ENCODE data around the gene HSBP1. TPM values are rescaled to one million over a fixed set of nuclear protein-coding genes. Genes with fewer than 3 reads are reported as not detected.

The HSBP1 gene
- total and polyA plus RNA-seq, 2 donors (not counting 1 experiment from before 2014, with no cell fraction given), result 135 to 184 TPM

GRCh38 chr16:83779886-83780285 lies 27.9 kb upstream of the HSBP1 start:
- Histone ChIP-seq H3K27me3 (ENCODE audit: control insufficient read depth, insufficient read depth, low read length) (no peaks in the 10 kb centered on the region), H3K4me2 (ENCODE audit: extremely low read depth, insufficient read depth, low read length) (no peak overlapping the region), H3K27ac (ENCODE audit: insufficient read depth, low read length) (no peak overlapping the region), H3K9ac (ENCODE audit: insufficient read depth, low read length) (no peak overlapping the region), H2AFZ (ENCODE audit: low read length) (no peak overlapping the region), H3K36me3 (ENCODE audit: control insufficient read depth, insufficient read depth, low read length) (no peaks in the 10 kb centered on the region), H3K9me3 (ENCODE audit: control insufficient read depth, insufficient read depth, low read depth, low read length) (no peaks in the 10 kb centered on the region), H4K20me1 (ENCODE audit: control insufficient read depth, extremely low read depth, insufficient read depth, low read length) (no peaks in the 10 kb centered on the region), H3K79me2 (ENCODE audit: control insufficient read depth, insufficient read depth, low read length) (no peaks in the 10 kb centered on the region), H3K4me1 (ENCODE audit: control insufficient read depth, extremely low read depth, insufficient read depth, low read length) (no peaks in the 10 kb centered on the region), H3K4me3 (replicated peaks in 1 of 4; ENCODE audit: control extremely low read depth in 1 of 4, insufficient read depth in 1 of 4, low read depth in 3 of 4, low read length in 4 of 4) (no peak overlapping the region)
- DNase-seq (ENCODE audit: low read depth in 2 of 2), result peak; percentile 66 to 76
- TF ChIP-seq EZH2 (IDR thresholded peaks at IDR 0.05; ENCODE audit: low read length, missing control alignments) (no peak), CTCF (conservative IDR thresholded peaks at IDR 0.05 in 1 of 2, IDR thresholded peaks at IDR 0.05 in 1 of 2; ENCODE audit: low read depth in 1 of 2, low read length in 2 of 2) (no peak)

- DNase-seq (ENCODE audit: low read depth in 2 of 2), result no peak
- H3K27me3 ChIP-seq (ENCODE audit: control insufficient read depth, insufficient read depth, low read length), result no peaks in the 10 kb centered on the region
- no peaks in the 10 kb centered on the region for H3K36me3 ChIP-seq (ENCODE audit: control insufficient read depth, insufficient read depth, low read length)
- no peak overlapping the region for H3K4me2 ChIP-seq (ENCODE audit: extremely low read depth, insufficient read depth, low read length)
- no peak overlapping the region for H3K9ac ChIP-seq (ENCODE audit: insufficient read depth, low read length)
- no peak for TF ChIP-seq EZH2 (IDR thresholded peaks at IDR 0.05; ENCODE audit: low read length, missing control alignments)
- TF ChIP-seq CTCF (conservative IDR thresholded peaks at IDR 0.05 in 1 of 2, IDR thresholded peaks at IDR 0.05 in 1 of 2; ENCODE audit: low read depth in 1 of 2, low read length in 2 of 2), result no peak
- no peak overlapping the region for H2AFZ ChIP-seq (ENCODE audit: low read length)
- H3K9me3 ChIP-seq (ENCODE audit: control insufficient read depth, insufficient read depth, low read depth, low read length), result no peaks in the 10 kb centered on the region
- H3K27ac ChIP-seq (ENCODE audit: insufficient read depth, low read length), result no peak overlapping the region
- no peaks in the 10 kb centered on the region for H3K79me2 ChIP-seq (ENCODE audit: control insufficient read depth, insufficient read depth, low read length)
- no peak overlapping the region for H3K4me3 ChIP-seq (replicated peaks in 1 of 4; ENCODE audit: control extremely low read depth in 1 of 4, insufficient read depth in 1 of 4, low read depth in 3 of 4, low read length in 4 of 4)
- no peaks in the 10 kb centered on the region for H4K20me1 ChIP-seq (ENCODE audit: control insufficient read depth, extremely low read depth, insufficient read depth, low read length)
- no peaks in the 10 kb centered on the region for H3K4me1 ChIP-seq (ENCODE audit: control insufficient read depth, extremely low read depth, insufficient read depth, low read length)
Measured at GRCh38 chr16:83785455-83785854, 22.3 kb upstream of the HSBP1 start.

GRCh38 chr16:83789642-83790401 lies 18.0 kb upstream of the HSBP1 start:
- TF ChIP-seq EZH2 (IDR thresholded peaks at IDR 0.05; ENCODE audit: low read length, missing control alignments) (no peak), CTCF (conservative IDR thresholded peaks at IDR 0.05 in 1 of 2, IDR thresholded peaks at IDR 0.05 in 1 of 2; ENCODE audit: low read depth in 1 of 2, low read length in 2 of 2) (no peak)

More at GRCh38 chr16:83789642-83790401, 18.0 kb upstream of the HSBP1 start:
- H3K27ac ChIP-seq (ENCODE audit: insufficient read depth, low read length), result no peak overlapping the region
- no peaks in the 10 kb centered on the region for H3K9me3 ChIP-seq (ENCODE audit: control insufficient read depth, insufficient read depth, low read depth, low read length)
- H3K36me3 ChIP-seq (ENCODE audit: control insufficient read depth, insufficient read depth, low read length), result no peaks in the 10 kb centered on the region
- no peaks in the 10 kb centered on the region for H3K4me1 ChIP-seq (ENCODE audit: control insufficient read depth, extremely low read depth, insufficient read depth, low read length)
- no peaks in the 10 kb centered on the region for H3K27me3 ChIP-seq (ENCODE audit: control insufficient read depth, insufficient read depth, low read length)
- H3K79me2 ChIP-seq (ENCODE audit: control insufficient read depth, insufficient read depth, low read length), result no peaks in the 10 kb centered on the region
- H3K9ac ChIP-seq (ENCODE audit: insufficient read depth, low read length), result no peak overlapping the region
- H3K4me2 ChIP-seq (ENCODE audit: extremely low read depth, insufficient read depth, low read length), result no peak overlapping the region
- no peak for DNase-seq (ENCODE audit: low read depth in 2 of 2)
- H3K4me3 ChIP-seq (replicated peaks in 1 of 4; ENCODE audit: control extremely low read depth in 1 of 4, insufficient read depth in 1 of 4, low read depth in 3 of 4, low read length in 4 of 4), result no peak overlapping the region
- H2AFZ ChIP-seq (ENCODE audit: low read length), result no peak overlapping the region
- no peaks in the 10 kb centered on the region for H4K20me1 ChIP-seq (ENCODE audit: control insufficient read depth, extremely low read depth, insufficient read depth, low read length)

Data from fibroblast of lung (primary cell).